IPS DF 4.7 (cell line): ENCODE measurements around the gene HIP1.
"Not testable (repeated sequence)": the region's sequence is repeated elsewhere in the genome, so short reads cannot be mapped to it uniquely, and the experiment has no call there.

Source experiments
- DNase-seq: peaks from one replicate; pipeline ENCODE4 v3.0.0-alpha.2; 2013; ENCODE audit warnings: low spot score; ENCODE audit errors: extremely low read depth

Gene HIP1

DNA sequence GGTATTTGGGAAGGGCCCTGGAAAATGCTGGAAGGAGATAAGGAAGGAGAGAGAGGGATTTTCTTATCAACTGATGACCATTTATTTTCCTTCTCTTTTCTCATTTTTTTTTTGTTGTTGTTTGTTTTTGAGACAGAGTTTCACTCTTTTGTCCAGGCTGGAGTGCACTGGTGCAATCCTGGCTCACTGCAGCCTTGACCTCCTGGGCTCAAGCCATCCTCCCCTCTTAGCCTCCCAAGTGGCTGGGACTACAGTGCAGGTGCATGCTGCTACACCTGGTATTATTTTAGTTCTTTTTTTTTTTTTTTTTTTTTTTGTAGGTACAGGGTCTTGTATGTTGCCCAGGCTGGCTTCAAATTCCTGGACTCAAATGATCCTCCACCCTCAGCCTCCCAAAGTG, 52.2 kb downstream of the HIP1 start:
- no peak for DNase-seq

DNA sequence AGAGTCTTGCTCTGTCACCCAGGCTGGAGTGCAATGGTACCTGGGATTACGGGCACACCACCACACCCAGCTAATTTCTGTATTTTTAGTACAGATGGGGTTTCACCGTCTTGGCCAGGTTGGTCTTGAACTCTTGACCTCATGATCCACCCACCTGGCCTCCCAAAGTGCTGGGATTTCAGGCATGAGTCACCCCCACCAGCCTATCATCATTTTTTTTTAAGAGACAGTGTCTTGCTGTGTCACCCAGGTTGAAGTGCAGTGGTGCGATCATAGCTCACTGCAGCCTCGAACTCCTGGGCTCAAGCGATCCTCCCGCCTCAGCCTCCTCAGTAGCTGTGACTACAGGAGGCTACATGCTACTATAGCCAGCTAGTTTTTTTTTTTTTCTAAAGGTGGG, 56.7 kb downstream of the HIP1 start:
- DNase-seq: not testable (repeated sequence)

DNA sequence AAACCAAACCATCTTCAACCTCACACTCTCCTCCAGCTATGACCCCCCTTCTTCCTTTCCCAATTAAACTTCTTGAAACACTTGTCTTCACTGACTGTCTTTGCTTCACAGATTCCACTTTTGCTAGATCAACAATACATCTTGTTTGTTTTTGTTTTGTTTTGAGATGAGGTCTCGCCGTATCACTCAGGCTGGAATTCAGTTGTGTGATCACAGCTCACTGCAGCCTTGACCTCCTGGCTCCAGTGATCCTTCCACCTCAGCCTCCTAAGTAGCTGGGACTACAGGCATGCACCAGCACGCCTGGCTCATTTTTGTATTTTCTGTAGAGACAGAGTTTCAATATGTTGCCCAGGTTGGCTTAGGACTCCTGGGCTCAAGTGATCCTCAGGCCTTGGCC, 59.7 kb downstream of the HIP1 start:
- DNase-seq: no peak

- DNase-seq: no peak
Observed at GRCh38 chr7:75669579-75669978, 69.2 kb downstream of the HIP1 start.

DNA sequence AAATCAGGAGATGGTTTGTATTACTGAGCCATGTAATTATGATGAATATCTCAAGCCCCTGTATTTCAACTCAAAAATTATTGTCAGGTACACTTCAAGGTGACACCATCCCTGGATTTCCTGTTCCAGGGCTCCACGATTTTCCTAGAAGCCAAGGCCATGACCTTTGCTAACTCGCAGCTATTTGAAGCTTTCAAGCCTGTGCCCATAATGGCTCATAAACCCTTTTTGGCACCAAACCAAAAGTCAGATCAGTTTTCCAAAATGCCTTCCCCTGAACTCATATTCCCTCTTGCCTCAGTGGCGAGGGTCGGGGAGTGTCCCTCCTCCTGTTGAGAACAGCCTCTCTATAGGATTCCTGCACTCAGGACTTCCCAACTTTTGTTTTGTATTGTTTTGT, 70.8 kb downstream of the HIP1 start:
- no peak for DNase-seq

- no peak for DNase-seq
Observed at GRCh38 chr7:75663302-75663907, 75.3 kb downstream of the HIP1 start.

DNA sequence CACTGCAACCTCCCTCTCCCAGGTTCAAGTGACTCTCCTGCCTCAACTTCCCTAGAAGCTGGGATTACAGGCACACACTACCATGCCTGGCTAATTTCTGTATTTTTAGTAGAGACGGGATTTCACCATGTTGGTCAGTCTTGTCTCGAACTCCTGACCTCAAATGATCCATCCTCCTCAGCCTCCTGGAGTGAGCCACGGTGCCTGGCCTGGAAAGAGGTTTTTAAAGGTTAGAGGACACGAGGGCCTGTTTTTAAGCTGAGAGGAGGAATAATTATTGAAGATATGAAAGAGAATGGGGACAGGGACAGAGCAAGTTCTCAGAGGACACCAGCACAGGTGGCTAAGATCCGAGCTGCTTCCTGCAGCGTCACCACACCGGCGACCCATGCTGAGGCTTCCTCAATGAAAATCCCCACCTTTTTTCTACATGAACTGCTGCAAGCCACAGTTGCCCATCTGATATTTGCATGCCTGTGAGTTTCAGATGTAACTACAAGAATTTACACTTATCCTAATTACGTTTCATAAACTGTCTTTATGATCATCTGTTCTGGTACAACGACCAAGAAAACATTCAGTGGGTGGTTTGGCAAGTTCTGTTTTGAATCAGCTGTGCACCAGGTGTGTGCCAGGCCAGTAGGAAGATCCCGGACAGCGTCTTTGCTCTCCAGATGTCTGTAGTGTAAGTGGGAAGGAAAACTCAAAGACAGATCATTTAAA, 76.0 kb downstream of the HIP1 start:
- DNase-seq: no peak

GRCh38 chr7:75660566-75661215, 78.0 kb downstream of the HIP1 start:
- DNase-seq: no peak

DNA sequence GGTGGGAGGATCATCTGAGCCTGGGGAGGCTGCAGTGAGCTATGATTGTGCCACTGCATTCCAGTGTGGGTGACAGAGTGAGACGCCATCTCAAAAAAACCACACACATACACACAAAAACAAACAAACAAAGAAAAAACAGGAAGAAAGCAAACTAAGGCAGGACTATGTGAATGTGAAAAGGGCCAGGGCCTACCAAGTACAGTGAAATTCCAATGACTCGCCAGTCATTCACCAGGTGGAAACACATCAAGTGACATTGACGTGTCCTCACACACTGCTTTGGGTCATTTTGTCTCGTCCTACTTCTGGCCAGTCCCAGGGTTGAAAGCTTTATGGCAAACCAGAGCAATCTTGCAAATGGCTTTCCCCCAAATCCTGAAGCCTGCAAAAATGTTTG, 79.9 kb downstream of the HIP1 start:
- no peak for DNase-seq

GRCh38 chr7:75658369-75658768, 80.4 kb downstream of the HIP1 start:
- DNase-seq: no peak

- no peak for DNase-seq
Observed at GRCh38 chr7:75657866-75658265, 80.9 kb downstream of the HIP1 start.

DNA sequence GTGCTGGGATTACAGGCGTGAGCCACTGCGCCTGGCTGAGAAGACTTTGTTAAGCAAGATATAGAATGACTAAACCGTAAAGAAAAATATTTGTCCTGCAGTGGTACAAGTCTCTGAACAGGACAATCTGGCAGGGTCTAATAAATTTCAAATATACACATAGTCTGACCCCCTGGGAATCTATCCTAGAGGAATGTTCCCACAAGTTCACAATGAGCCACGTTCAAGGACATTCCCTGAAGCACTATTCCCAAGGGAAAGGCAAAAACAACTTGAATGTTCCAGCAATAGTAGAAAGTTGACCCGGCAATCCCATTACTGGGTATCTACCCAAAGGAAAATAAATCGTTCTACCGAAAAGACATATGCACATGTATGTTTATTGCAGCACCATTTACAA, 82.0 kb downstream of the HIP1 start:
- DNase-seq: no peak

GRCh38 chr7:75655536-75655935, 83.2 kb downstream of the HIP1 start:
- DNase-seq: no peak

- no peak for DNase-seq
Observed at GRCh38 chr7:75654855-75655254, 83.9 kb downstream of the HIP1 start.

GRCh38 chr7:75653651-75654050, 85.1 kb downstream of the HIP1 start:
- DNase-seq: no peak

GRCh38 chr7:75652788-75653187, 86.0 kb downstream of the HIP1 start:
- DNase-seq: no peak

DNA sequence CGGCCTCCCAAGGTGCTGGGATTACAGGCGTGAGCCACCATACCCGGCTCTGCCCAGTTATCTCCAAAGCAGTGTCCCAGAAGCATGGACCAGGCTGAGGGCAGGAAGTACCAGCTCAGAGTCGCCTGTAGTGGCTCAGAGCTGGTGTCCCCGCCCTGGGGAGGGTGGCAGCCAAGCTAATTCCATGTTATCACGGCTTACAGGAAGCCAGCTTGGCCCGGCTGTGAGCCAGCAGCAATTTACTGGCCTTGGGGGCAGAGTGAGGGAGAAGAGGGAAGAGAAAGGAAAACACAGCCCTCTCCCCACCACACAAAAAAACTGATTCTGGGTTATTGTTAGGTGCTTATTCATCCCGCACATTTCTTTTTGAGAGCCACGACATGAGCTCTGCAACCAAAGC, 88.1 kb downstream of the HIP1 start:
- no peak for DNase-seq

- DNase-seq: no peak
Observed at GRCh38 chr7:75650062-75650461, 88.7 kb downstream of the HIP1 start.

GRCh38 chr7:75649462-75649861, 89.3 kb downstream of the HIP1 start:
- DNase-seq: no peak

DNA sequence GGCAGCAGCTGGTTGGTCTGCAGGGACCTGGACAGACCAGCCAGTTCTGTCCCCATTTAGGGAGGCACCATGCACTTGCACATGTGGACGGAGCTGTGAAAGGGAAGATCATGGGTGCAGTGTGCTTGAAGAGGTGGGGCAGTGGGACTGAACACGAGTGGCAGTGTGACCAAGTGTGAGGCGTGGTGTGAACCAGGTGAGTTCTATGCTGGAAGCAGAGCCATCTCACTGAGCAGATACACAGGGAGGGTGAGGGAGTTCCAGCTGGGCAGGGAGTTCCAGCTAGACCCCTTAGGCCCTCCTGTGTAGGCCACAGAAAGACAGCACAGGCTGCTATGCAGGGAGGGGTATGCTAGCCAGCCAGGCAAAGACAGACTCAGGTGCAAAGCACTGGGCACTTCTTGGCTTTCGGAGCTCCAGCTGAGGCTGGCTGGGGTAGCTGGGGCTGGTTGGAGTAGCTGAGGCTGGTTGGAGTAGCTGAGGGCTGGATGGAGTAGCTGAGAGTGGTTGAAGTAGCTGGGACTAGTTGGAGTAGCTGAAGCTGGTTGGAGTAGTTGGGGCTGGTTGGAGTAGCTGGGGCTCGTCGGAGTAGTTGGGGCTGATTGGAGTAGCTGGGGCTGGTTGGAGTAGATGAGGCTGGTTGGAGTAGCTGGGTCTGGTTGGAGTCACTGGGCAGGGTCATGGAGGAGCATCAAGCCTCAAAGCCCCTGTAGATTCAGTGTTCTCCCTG, 90.9 kb downstream of the HIP1 start:
- no peak for DNase-seq

- no peak for DNase-seq
Observed at GRCh38 chr7:75646571-75647102, 92.1 kb downstream of the HIP1 start.

DNA sequence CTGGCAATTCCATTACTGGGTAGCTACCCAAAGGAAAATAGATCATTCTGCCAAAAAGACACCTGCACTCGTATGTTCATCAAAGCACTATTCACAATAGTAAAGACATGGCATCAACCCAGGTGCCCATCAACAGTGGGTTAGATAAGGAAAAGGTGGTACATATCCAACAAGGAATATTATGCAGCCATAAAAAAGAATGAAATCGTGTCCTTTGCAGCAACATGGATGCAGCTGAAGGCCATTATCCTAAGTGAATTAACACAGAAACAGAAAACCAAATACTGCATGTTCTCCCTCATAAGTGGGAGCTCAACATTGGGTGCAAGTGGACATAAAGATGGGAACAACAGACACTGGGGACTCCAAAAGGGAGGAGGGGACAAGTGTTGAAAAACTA, 93.2 kb downstream of the HIP1 start:
- no peak for DNase-seq
